GM12878 (cell line): ENCODE data around the gene NOL8. TPM values are rescaled to one million over a fixed set of nuclear protein-coding genes. Genes with fewer than 3 reads are reported as not detected.

ENCODE experiments used
- ATAC-seq: fragments of 200-7000 bp; cut with Tn5 transposase; 3 replicates; pipeline ENCODE4 v1.9.1; 2020; ENCODE audit warnings: mild to moderate bottlenecking, moderate library complexity
- Bru-seq: library from RNA; stranded (reverse); fragments of 400-500 nt; gene quantifications from one replicate; lab custom pipeline; 2021; lab: Mats Ljungman, UMichigan
- BruChase-seq, 2 experiments: library from RNA; stranded (reverse); fragments of 400-500 nt; gene quantifications; one replicate each; lab custom pipeline; 2021; lab: Mats Ljungman, UMichigan
- BruUV-seq: library from RNA; stranded (reverse); fragments of 400-500 nt; replicated peaks from 2 replicates; lab custom pipeline; 2021; lab: Mats Ljungman, UMichigan
- CTCF ChIA-PET: fragments of 300-600 bp; sonication (Branson Sonifier 250); formaldehyde crosslinking; extraction: SDS; loops from one replicate; lab custom pipeline; 2021; ENCODE audit warnings: inconsistent platforms; lab: Yijun Ruan, JAX
- POLR2A ChIA-PET: fragments of 350-600 bp; formaldehyde crosslinking; extraction: SDS; loops from one replicate; lab custom pipeline; 2021; ENCODE audit warnings: inconsistent platforms; lab: Charles Lee
- RAD21 ChIA-PET: fragments of 300-600 bp; sonication (Branson Sonifier 250); formaldehyde crosslinking; loops from one replicate; lab custom pipeline; 2023; ENCODE audit warnings: antibody characterized with exemption; ENCODE audit not compliant: unreplicated experiment; lab: Charles Lee
- SMC1A ChIA-PET: fragments of 300-600 bp; sonication (Branson Sonifier 250); formaldehyde crosslinking; loops from one replicate; lab custom pipeline; 2023; ENCODE audit not compliant: unreplicated experiment, uncharacterized antibody; lab: Charles Lee
- DNase-seq: peaks from one replicate; pipeline ENCODE4 v3.0.0-alpha.2; 2011; ENCODE audit warnings: low read depth, low spot score
- FAIRE-seq: peaks from 3 replicates; lab custom pipeline; 2011; peaks lifted over from hg19 to GRCh38; lab: Jason Lieb, UNC
- H2AFZ ChIP-seq: 2 replicates; pipeline ENCODE4 v1.6.0; 2011; ENCODE audit warnings: low read depth, low read length, control low read depth; ENCODE audit not compliant: control insufficient read depth
- H3K27ac ChIP-seq: 2 replicates; pipeline ENCODE4 v1.5.1; 2011; ENCODE audit warnings: control low read depth; ENCODE audit not compliant: control insufficient read depth, insufficient read depth
- H3K27me3 ChIP-seq, 2 experiments: replicated peaks in 1 of 2; 2 replicates each; pipeline versions ENCODE4 v1.6.0 to v1.6.1; 2011; ENCODE audit warnings: low read length in 1 of 2; ENCODE audit not compliant: control insufficient read depth in 2 of 2, insufficient read depth in 2 of 2
- H3K36me3 ChIP-seq, 2 experiments: 2 replicates each; pipeline ENCODE4 v1.5.1; 2011; ENCODE audit warnings: low read length in 1 of 2; ENCODE audit not compliant: control insufficient read depth in 2 of 2, insufficient read depth in 2 of 2
- H3K4me1 ChIP-seq: 2 replicates; pipeline ENCODE4 v1.6.1; 2011; ENCODE audit warnings: mild to moderate bottlenecking, low read length, moderate library complexity, mixed read lengths; ENCODE audit not compliant: control insufficient read depth, insufficient read depth
- H3K4me2 ChIP-seq: 2 replicates; pipeline ENCODE4 v1.6.0; 2011; ENCODE audit warnings: control low read depth; ENCODE audit not compliant: control insufficient read depth, insufficient read depth
- H3K4me3 ChIP-seq: fragments of 200-600 bp; sonication (generic); 2 replicates; pipeline ENCODE4 v1.5.1; 2016
- H3K79me2 ChIP-seq: 2 replicates; pipeline ENCODE4 v1.6.0; 2011; ENCODE audit warnings: low read length; ENCODE audit not compliant: control insufficient read depth, insufficient read depth
- H3K9ac ChIP-seq: 2 replicates; pipeline ENCODE4 v1.8.0; 2011; ENCODE audit warnings: low read length, control low read depth, mixed read lengths; ENCODE audit not compliant: control insufficient read depth, insufficient read depth
- H3K9me3 ChIP-seq: replicated peaks from 3 replicates; pipeline ENCODE4 v1.5.1; 2011; ENCODE audit warnings: mild to moderate bottlenecking, low read length; ENCODE audit not compliant: control insufficient read depth, insufficient read depth
- H4K20me1 ChIP-seq: 2 replicates; pipeline ENCODE4 v1.6.0; 2011; ENCODE audit not compliant: control insufficient read depth, insufficient read depth
- ASH2L ChIP-seq: fragments of 300-600, 200-600 bp; sonication (generic); IDR thresholded peaks from 2 replicates; pipeline ENCODE4 v1.6.1; 2017; ENCODE audit warnings: low read depth, mild to moderate bottlenecking, borderline replicate concordance
- BHLHE40 ChIP-seq, 2 experiments: fragments of 450-650 bp in 1 of 2; IDR thresholded peaks; 2 replicates each; pipeline ENCODE4 v1.6.1; 2011 to 2017; ENCODE audit warnings: low read depth in 2 of 2, borderline replicate concordance in 1 of 2, improper control_type of control experiment in 1 of 2, low read length in 1 of 2, mild to moderate bottlenecking in 1 of 2
- FOS ChIP-seq: IDR thresholded peaks from 3 replicates; pipeline ENCODE4 v1.6.1; 2011; ENCODE audit warnings: borderline replicate concordance; ENCODE audit not compliant: insufficient read length; ENCODE audit errors: extremely low read depth
- HCFC1 ChIP-seq: fragments of 150-350 bp; IDR thresholded peaks from 2 replicates; pipeline ENCODE4 v1.6.1; 2014; ENCODE audit warnings: low read length
- MTA3 ChIP-seq: IDR thresholded peaks from 2 replicates; pipeline ENCODE4 v1.6.1; 2012; ENCODE audit warnings: low read length, inconsistent platforms, borderline replicate concordance
- MYB ChIP-seq: fragments of 150-350 bp; IDR thresholded peaks from 2 replicates; pipeline ENCODE4 v1.6.1; 2014; ENCODE audit warnings: mild to moderate bottlenecking, low read depth, low read length, borderline replicate concordance
- NBN ChIP-seq: fragments of 450-650 bp; IDR thresholded peaks from 2 replicates; pipeline ENCODE4 v1.6.1; 2016
- NFYB ChIP-seq: IDR thresholded peaks from 2 replicates; pipeline ENCODE4 v1.6.1; 2011; ENCODE audit warnings: low read depth, mild to moderate bottlenecking, low read length, improper control_type of control experiment, moderate library complexity; ENCODE audit not compliant: insufficient read depth
- NR2C1 ChIP-seq: fragments of 450-650 bp; IDR thresholded peaks from 2 replicates; pipeline ENCODE4 v1.6.1; 2017; ENCODE audit warnings: antibody characterized with exemption, mild to moderate bottlenecking, moderate library complexity
- PAX5 ChIP-seq: IDR thresholded peaks from 2 replicates; pipeline ENCODE4 v1.6.1; 2011; ENCODE audit warnings: low read depth, low read length, borderline replicate concordance
- POU2F2 ChIP-seq: IDR thresholded peaks from 3 replicates; pipeline ENCODE4 v1.6.1; 2011; ENCODE audit warnings: low read depth, mild to moderate bottlenecking, low read length, borderline replicate concordance
- RAD51 ChIP-seq: fragments of 450-650 bp; IDR thresholded peaks from 2 replicates; pipeline ENCODE4 v1.6.1; 2016; ENCODE audit warnings: moderate library complexity, mild to moderate bottlenecking, inconsistent platforms
- SREBF2 ChIP-seq: IDR thresholded peaks from 2 replicates; pipeline ENCODE4 v1.6.1; 2012; ENCODE audit warnings: mild to moderate bottlenecking, low read length
- ZBED1 ChIP-seq: IDR thresholded peaks from 2 replicates; pipeline ENCODE4 v1.6.1; 2016; ENCODE audit warnings: borderline replicate concordance
- ZBTB11 ChIP-seq: fragments of 450-650 bp; formaldehyde crosslinking; IDR thresholded peaks from 2 replicates; pipeline ENCODE4 v1.5.0; 2022; ENCODE audit warnings: mild to moderate bottlenecking, missing genetic modification characterization
- WGBS: methylation state at CpG from one replicate; pipeline ENCODE4 v1.1.6; 2016; ENCODE audit warnings: low lambda C conversion rate; ENCODE audit not compliant: insufficient replicate concordance, insufficient coverage; ENCODE audit errors: missing lambda C conversion rate; 5-methylcytosine and 5-hydroxymethylcytosine counted together
- in situ Hi-C: fragments of 300-500 bp; cut with MboI; formaldehyde crosslinking; loops from 9 replicates; pipeline ENCODE4 v1.14.3; 2018; ENCODE audit warnings: mixed read lengths
- intact Hi-C: fragments of 100-400 bp; cut with micrococcal nuclease; formaldehyde crosslinking; loops from one replicate; pipeline ENCODE4 v1.14.2; 2022; ENCODE audit not compliant: unreplicated experiment
- long read RNA-seq, 2 experiments: library from polyadenylated mRNA; unstranded; transcript quantifications; one replicate each; pipeline ENCODE4 v2.0.0, GENCODE V29; 2019 to 2020
- polyA minus RNA-seq, 3 experiments: library from RNA; depleted of rRNA, polyadenylated mRNA; stranded (reverse); fragments of >200 nt; gene quantifications; 2 replicates each; pipeline ENCODE4 v1.2.3, GENCODE V29; 2011
- polyA plus RNA-seq, 11 experiments: library from polyadenylated mRNA; depleted of rRNA in 4 of 11; unstranded in 6 of 11; stranded (reverse) in 5 of 11; fragments of >200 nt; fragmentation: Nextera tagmentation in 4 of 11; fragmentation: Illumina TruSeq in 1 of 11; extraction: Ambion mirVana in 4 of 11; extraction: Trizol in 1 of 11; gene quantifications; 1 replicate in 1 of 11; 2 replicates in 10 of 11; pipeline versions ENCODE4 v1.2.1 to v1.2.3, GENCODE V29; 2011 to 2016; ENCODE audit warnings: inconsistent platforms in 2 of 11, missing spikeins in 2 of 11, low read depth in 1 of 11
- total RNA-seq, 4 experiments: library from RNA; depleted of rRNA in 3 of 4; stranded (reverse); fragments of >200 nt in 3 of 4; fragmentation: Illumina TruSeq in 1 of 4; extraction: Trizol in 1 of 4; gene quantifications; 2 replicates each; pipeline versions ENCODE4 v1.2.1 to v1.2.3, GENCODE V29; 2013 to 2021

NOL8 gene
- 163 and 178 TPM in 2 replicates for total RNA-seq (2013; cell fraction: nucleolus; rRNA removed)
- total RNA-seq (2014; rRNA removed) (35.4 and 37.4 TPM in 2 replicates), total RNA-seq (2014; rRNA removed; fragmentation: Illumina TruSeq; extraction: Trizol) (41.6 and 46.1 TPM in 2 replicates), total RNA-seq (2021) (34.4 and 35.3 TPM in 2 replicates), polyA plus RNA-seq (2011; rRNA removed) (34.9 and 55.5 TPM in 2 replicates), polyA plus RNA-seq (2014; fragmentation: Illumina TruSeq; extraction: Trizol) (55.5 and 62.8 TPM in 2 replicates), polyA plus RNA-seq (2014; fragmentation: Nextera tagmentation; extraction: Ambion mirVana) (10 to 100 TPM; 55.9 to 58.6 TPM), polyA plus RNA-seq (2014; rRNA removed) (23.3 and 33.6 TPM in 2 replicates), polyA plus RNA-seq (2016; fragmentation: Nextera tagmentation; extraction: Ambion mirVana) (10 to 100 TPM; 52.3 to 54.4 TPM), polyA minus RNA-seq (2011; rRNA and poly(A)+ RNA removed) (40.5 and 64.7 TPM in 2 replicates), Bru-seq, nascent RNA (percentile 90 among the genes with signal in this experiment), BruChase-seq, experiment 1, labeled RNA remaining after a 6-hour chase (percentile 92 among the genes with signal in this experiment), BruChase-seq, experiment 2, labeled RNA remaining after a 2-hour chase (percentile 94 among the genes with signal in this experiment)
- polyA plus RNA-seq (2011; ENCODE audit: low read depth), result 16.3 TPM
- polyA plus RNA-seq (2011; cell fraction: cytosol; rRNA removed), result 9.4 and 11.9 TPM in 2 replicates
- polyA plus RNA-seq (2011; cell fraction: nucleus; rRNA removed), result 51.7 and 67.1 TPM in 2 replicates
- 25.5 and 27.8 TPM in 2 replicates for polyA plus RNA-seq (2012)
- 11.9 and 16.8 TPM in 2 replicates for polyA minus RNA-seq (2011; cell fraction: cytosol; rRNA and poly(A)+ RNA removed)
- polyA minus RNA-seq (2011; cell fraction: nucleus; rRNA and poly(A)+ RNA removed), result 42.4 and 61.9 TPM in 2 replicates
- long read RNA-seq, experiment 1, partial matches to known transcripts, result 27 of 42 reads
- long read RNA-seq, experiment 1, other reads (novel, unspliced or antisense), result 11 of 42 reads
- long read RNA-seq, experiment 2, full-length matches to known transcripts, result 45 of 383 reads
- long read RNA-seq, experiment 2, partial matches to known transcripts, result 304 of 383 reads
- long read RNA-seq, experiment 2, other reads (novel, unspliced or antisense), result 34 of 383 reads

- Histone ChIP-seq H3K4me1 (peaks cover 2% of the 10 kb centered on the region; the same call in 1 of the 2 replicates), H3K9ac (peak within 1 kb of the TSS; percentile 97), H3K79me2 (peaks cover 49% of the 10 kb centered on the region), H4K20me1 (no peaks in the 10 kb centered on the region), H3K36me3 (no peaks in the 10 kb centered on the region), H3K4me3 (peak within 1 kb of the TSS; percentile 96), H3K9me3 (no peaks in the 10 kb centered on the region), H3K4me2 (peak within 1 kb of the TSS; percentile 52), H3K27ac (peak within 1 kb of the TSS; percentile 98), H2AFZ (peak within 1 kb of the TSS; percentile 89), H3K27me3 (no peaks in the 10 kb centered on the region)
- RAD21 ChIA-PET, result interaction anchor here (0.9 to 1.6 kb wide), 3 partner anchors 33 to 187 kb away, joined by 4 to 5 read pairs (median 4); no protein-coding TSS in a partner anchor
- POLR2A ChIA-PET, result interaction anchor here (1.3 to 1.8 kb wide), 3 partner anchors 30 to 345 kb away, joined by 4 to 9 read pairs (median 7); partner anchors contain the start of gene IPPK
- in situ Hi-C loops, result loop anchor here (5.0 kb wide), 1 partner anchor 307 kb away; no protein-coding TSS in a partner anchor
- BruUV-seq, result no TSS peak
- DNase-seq (peak; percentile 80), FAIRE-seq (peak; percentile 75), ATAC-seq (peak; percentile 95)
- SMC1A ChIA-PET, result interaction anchor here (0.7 to 1.4 kb wide), 5 partner anchors 9 to 256 kb away, joined by 3 to 4 read pairs (median 3); no protein-coding TSS in a partner anchor
- WGBS, result under 1% methylated on average over 55 of the region's 55 CpGs
- intact Hi-C loops, result loop anchor here (5.0 to 10.0 kb wide), 2 partner anchors 119 to 307 kb away; no protein-coding TSS in a partner anchor
- CTCF ChIA-PET, result interaction anchor here (1.0 to 2.0 kb wide), 8 partner anchors 23 to 465 kb away, joined by 3 to 11 read pairs (median 4); partner anchors contain the start of genes BICD2 and IPPK
- TF ChIP-seq PAX5 (peak; percentile 62; the same call in 1 of the 2 replicates), SREBF2 (0 out of 2 replicates have a peak, but pooled peaks have one; percentile 42), NR2C1 (peak; percentile 39; the same call in 1 of the 2 replicates), POU2F2 (peak; percentile 81; the same call in 2 of the 3 replicates), ZBED1 (no peak), FOS (no peak), ZBTB11 (CRISPR knock-in tag) (peak; percentile 95), BHLHE40 (IDR thresholded peaks at IDR 0.05; ENCODE audit: borderline replicate concordance in 1 of 2, low read depth in 2 of 2, low read length in 1 of 2) (peak; percentile 97 to 99), NFYB (no peak), HCFC1 (peak; percentile 82), ASH2L (no peak), RAD51 (peak; percentile 99), MYB (0 out of 2 replicates have a peak, but pooled peaks have one; percentile 39), MTA3 (no peak), NBN (peak; percentile 99)
Observed at GRCh38 chr9:92325269-92325990, at the start of gene NOL8, which contains the start of gene CENPP. TSS of gene NOL8 (minus strand) at chr9:92325350. CDS start at chr9:92324161, 1,189 bp downstream. TSS of gene CENPP (plus strand) at chr9:92325953.
